ENCODE data around the gene CROCC.
A peak's percentile ranks its signal among the peaks of the same experiment; 100 is the strongest.

The CROCC gene

DNA sequence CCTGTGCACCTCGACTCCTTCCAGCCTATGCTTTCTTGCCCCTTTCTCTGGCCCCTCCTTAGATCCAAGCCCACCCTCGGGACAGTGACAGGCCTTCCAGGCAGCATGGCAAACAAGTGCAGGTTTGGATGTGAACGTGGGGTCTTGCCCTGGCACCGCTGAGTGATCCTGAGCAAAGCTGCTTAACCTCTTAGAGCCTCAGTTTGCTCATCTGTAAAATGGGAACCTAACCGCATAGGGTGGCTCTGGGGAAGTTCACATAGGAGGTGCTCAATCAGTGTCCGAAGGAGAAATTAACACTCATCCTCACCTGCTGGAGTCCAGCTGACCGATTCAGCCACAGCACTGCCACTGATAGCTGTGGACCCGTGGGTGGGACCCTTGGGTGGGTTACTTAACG is 51.5 kb downstream of the CROCC start:
- Mint-ChIP-seq H3K4me1 (ENCODE audit: low read depth) (no peaks in the 10 kb centered on the region), H3K27ac (no peak overlapping the region), H3K27me3 (no peaks in the 10 kb centered on the region), H3K4me3 (no peak overlapping the region), H3K36me3 (ENCODE audit: low read depth) (peaks cover 10% of the 10 kb centered on the region), H3K9me3 (no peaks in the 10 kb centered on the region)
- no peak for DNase-seq

DNA sequence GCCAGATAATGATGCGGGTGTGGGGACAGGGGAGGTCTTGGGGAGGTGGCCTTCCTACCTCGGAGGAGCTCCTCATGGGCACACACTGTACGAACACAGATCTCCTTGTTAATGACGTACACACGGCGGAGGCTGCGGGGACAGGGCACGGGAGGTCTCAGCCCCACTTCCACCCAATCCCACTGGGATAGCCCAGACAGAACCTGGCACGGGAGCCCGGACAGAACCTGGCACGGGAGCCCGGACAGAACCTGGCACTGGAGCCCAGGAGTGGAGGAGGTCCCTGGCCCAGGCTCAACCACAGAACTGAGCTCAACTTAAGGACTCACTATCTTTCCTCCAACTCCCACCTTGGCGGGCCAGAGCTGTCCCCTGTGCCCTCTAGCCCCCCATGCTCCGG is 53.5 kb downstream of the CROCC start:
- H3K4me1 Mint-ChIP-seq (ENCODE audit: low read depth): no peaks in the 10 kb centered on the region
- H3K27me3 Mint-ChIP-seq: peaks cover 6% of the 10 kb centered on the region
- no peak overlapping the region for H3K4me3 Mint-ChIP-seq
- H3K27ac Mint-ChIP-seq: no peak overlapping the region
- no peaks in the 10 kb centered on the region for H3K9me3 Mint-ChIP-seq
- no peak for DNase-seq
- no peaks in the 10 kb centered on the region for H3K36me3 Mint-ChIP-seq (ENCODE audit: low read depth)

DNA sequence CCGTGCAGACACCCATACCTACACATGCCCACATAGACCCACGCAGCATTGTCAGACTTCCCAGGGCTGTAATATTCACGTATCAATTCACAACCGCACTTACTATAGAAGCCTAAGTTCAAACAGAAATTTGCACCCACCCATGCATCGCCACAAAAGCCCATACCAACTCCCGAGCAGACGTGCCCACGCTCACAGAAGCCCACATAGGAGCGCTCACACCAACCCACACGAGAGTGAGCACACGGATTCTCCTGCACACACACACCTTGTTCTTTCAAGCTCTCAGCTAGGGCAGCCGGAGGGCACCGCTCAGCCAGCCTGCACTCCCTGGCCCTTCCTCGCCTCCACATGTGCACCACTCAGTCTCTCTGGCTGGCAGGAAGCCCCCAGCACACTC is 54.1 kb downstream of the CROCC start:
- Mint-ChIP-seq H3K9me3 (no peaks in the 10 kb centered on the region), H3K4me3 (no peak overlapping the region), H3K27ac (no peak overlapping the region), H3K36me3 (ENCODE audit: low read depth) (no peaks in the 10 kb centered on the region), H3K4me1 (ENCODE audit: low read depth) (peaks cover 2% of the 10 kb centered on the region), H3K27me3 (peaks cover 9% of the 10 kb centered on the region)
- no peak for DNase-seq

DNA sequence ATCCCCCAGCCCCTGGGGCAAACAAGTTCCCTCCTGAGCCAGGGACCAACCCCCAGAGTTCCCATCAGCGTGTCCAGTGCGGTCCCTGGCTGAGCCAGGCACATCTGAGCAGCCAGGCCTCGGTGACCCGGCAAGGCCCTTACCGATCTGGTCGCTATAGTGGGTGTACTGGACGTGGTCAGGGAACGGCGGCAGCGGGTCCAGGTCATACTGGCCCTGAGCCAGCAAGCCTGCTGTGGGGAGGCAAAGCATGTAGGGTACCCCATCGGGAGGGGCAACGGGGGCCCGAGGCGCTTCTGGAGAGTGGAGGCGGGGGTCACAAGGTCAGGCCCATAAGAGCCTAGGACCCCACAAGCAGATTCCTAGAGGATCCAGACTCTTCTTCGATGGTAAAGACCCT is 55.2 kb downstream of the CROCC start:
- H3K27me3 Mint-ChIP-seq: peaks cover 18% of the 10 kb centered on the region
- peaks cover 7% of the 10 kb centered on the region for H3K4me1 Mint-ChIP-seq (ENCODE audit: low read depth)
- H3K36me3 Mint-ChIP-seq (ENCODE audit: low read depth): no peaks in the 10 kb centered on the region
- no peaks in the 10 kb centered on the region for H3K9me3 Mint-ChIP-seq
- H3K27ac Mint-ChIP-seq: no peak overlapping the region
- H3K4me3 Mint-ChIP-seq: no peak overlapping the region
- no peak for DNase-seq

DNA sequence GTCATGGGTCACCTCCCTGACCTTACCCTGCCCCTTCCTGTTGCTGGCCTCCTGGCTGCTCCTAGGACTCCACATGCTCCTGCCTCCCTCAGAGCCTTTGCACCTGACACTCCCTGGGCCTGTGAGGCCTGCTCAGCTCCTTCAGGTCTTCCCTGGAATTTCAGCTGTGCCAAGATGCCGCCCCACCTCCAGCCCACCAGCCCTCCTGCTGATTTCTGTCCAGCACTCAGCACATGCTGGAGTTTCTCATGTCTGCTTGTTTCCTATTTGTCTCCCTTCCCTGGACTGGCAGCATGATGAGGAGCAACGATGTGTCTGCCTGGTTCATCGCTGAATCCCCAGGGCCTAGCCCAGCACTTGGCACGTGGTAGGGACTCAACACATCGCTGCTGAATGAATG is 55.6 kb downstream of the CROCC start:
- H3K27me3 Mint-ChIP-seq: peaks cover 22% of the 10 kb centered on the region
- peaks cover 7% of the 10 kb centered on the region for H3K4me1 Mint-ChIP-seq (ENCODE audit: low read depth)
- peak overlapping the region; percentile 14 for H3K27ac Mint-ChIP-seq
- H3K36me3 Mint-ChIP-seq (ENCODE audit: low read depth): no peaks in the 10 kb centered on the region
- no peaks in the 10 kb centered on the region for H3K9me3 Mint-ChIP-seq
- H3K4me3 Mint-ChIP-seq: no peak overlapping the region
- no peak for DNase-seq

DNA sequence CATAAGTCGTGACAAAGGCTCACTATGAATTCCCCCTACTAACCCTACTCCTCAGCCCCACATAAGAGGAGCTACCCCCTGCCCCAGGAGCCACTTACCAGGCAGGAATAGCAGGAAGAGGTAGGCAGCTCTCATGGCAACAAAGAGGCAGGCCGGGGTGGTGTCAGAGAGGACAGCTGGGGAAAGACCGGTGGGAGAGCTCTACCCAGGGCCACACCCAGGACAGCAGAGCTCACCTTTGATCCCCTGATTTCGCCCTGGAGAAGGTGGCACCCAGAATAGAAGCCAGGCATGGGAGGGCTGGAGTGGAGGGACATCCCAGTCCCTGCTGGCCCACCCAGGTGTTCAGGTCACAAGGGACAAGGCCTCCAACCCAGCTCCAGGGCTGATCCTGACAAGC is 56.4 kb downstream of the CROCC start:
- Mint-ChIP-seq H3K9me3 (no peaks in the 10 kb centered on the region), H3K27ac (no peak overlapping the region), H3K4me1 (ENCODE audit: low read depth) (peaks cover 7% of the 10 kb centered on the region), H3K4me3 (no peak overlapping the region), H3K36me3 (ENCODE audit: low read depth) (no peaks in the 10 kb centered on the region), H3K27me3 (peaks cover 26% of the 10 kb centered on the region)
- DNase-seq: no peak

DNA sequence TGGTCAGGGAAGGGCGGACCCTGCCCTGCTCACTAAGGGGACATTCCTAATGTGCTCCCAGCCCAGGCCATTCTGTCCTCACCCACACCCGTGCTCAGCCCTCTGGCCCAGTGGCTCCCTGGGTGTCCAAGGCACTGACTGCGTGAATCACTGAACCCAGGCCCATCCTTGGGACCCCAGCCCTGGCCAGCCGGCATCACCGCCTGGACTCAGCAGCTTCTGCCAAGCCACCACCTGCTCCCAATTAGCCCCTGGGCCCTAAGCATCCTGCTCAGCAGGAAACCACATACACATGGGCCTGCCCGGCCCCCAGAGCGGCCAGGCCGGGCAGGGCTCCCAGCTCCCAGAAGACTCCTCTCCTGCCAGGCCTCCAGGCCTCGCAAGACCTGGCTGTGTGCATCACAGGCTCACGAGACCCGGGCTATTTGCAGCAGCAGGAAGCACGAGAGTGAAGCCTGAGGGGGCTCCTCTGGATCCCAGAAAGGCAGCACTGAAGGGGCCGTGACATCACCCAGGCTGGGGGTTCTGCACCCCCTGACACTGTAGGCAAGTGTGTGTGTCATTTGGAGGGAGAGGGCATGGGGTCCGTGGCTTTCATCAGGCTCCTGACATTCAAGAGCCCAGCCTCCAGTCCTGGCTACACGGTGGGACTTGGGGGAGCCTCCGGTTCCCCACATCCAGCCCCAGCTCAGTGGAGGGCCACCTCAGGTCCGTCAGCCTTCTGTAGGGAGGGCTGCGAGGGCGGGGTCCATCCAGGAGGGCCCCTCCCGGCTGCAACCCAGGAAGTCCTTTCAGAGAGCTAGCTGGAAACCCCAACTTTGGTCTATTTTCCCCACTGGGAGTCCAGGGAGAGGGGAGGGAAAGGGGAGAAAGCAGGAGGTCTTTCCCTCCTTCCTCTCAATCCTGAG is 57.1 kb downstream of the CROCC start:
- Mint-ChIP-seq H3K27me3 (peaks cover 29% of the 10 kb centered on the region), H3K36me3 (ENCODE audit: low read depth) (no peaks in the 10 kb centered on the region), H3K9me3 (no peaks in the 10 kb centered on the region), H3K4me1 (ENCODE audit: low read depth) (peaks cover 7% of the 10 kb centered on the region), H3K27ac (no peak overlapping the region), H3K4me3 (no peak overlapping the region)
- no peak for DNase-seq

DNA sequence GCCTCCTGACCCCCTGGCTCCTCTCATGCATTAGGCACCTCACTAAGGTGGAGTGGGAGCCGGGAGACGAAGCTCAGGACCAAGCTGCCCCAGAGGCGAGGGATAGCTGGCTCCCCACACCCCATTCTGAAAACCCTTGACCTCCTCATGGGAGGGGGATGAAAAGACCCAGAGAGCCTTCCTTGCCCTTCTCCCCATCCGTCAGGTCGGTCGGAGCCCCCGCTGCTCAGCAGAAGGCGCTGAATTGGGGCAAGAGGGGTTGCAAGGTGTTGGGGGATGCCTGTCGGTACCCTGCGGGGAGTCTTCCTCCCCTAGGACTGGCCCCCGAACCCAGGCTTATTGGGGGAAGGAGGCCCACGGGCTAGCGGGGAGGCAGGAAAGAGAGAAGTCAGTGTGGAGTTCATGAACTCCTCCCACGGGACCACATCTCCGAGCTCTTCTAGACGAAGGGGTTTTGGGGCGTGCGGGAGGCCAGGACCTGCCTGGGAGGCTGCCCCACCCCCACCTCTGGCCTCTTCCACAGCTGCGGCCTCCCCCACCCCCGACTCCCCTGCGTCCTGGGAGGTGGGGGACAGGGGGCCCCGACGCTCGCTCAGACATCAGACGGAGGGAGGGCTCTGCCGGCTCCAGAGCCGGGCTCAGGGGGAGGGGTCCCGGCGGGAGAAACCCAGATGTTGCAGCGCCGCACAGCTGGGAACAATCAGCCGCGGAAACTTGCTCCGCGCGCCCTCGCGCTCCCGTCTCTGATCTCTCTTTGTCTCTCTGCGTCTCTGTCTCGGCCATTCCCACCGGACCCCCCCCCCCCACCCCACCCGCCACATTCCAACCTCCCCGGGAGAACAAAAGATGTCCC is 58.0 kb downstream of the CROCC start:
- Mint-ChIP-seq H3K27ac (no peak overlapping the region), H3K27me3 (peaks cover 29% of the 10 kb centered on the region), H3K9me3 (no peaks in the 10 kb centered on the region), H3K4me3 (peak overlapping the region; percentile 6), H3K36me3 (ENCODE audit: low read depth) (no peaks in the 10 kb centered on the region), H3K4me1 (ENCODE audit: low read depth) (peaks cover 7% of the 10 kb centered on the region)
- no peak for DNase-seq

DNA sequence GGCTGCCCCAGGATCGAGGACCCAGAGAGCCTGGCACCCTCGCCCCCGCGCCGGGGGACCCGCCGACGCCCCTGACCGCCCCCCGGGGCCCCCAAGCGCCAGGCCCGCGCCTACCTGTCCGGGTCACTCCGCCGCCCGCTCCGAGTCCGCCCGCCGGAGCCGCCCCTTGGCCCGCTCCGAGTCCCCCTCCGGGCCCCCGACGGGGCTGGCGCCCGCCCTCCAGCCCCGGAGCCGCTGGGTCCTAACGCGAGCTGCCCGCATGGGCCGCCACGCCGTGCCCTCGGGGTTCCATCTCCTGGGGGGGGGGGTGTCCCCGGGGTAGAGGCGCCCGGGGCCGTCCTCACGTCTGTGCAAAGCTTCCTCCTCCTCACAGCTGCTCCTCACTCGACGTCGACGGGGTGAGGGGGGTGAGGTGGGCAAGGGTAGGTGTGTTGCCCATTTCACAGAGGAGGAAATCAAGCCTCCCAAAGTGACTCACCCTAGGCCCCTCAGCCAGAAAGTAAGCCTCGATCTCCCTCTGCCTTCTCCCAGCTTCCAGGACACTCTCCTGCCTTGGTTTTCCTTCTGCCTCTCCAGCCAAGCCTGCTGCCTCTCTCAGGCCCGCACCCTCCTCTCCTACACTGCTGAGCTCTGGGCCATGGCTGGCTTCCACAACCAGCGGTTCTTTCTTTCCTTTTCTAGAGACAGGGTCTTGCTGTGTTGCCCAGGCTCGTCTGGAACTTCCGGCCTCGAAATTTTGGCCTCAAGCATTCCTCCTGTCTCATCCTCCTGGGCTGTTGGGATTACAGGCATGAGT is 58.9 kb downstream of the CROCC start, which contains the start of gene MFAP2:
MFAP2 (minus strand) TSS at position 148 of the 796 bp plus-strand sequence. CDS start 2,347 bp downstream, outside the sequence.
- peaks cover 3% of the 10 kb centered on the region for H3K36me3 Mint-ChIP-seq (ENCODE audit: low read depth)
- H3K9me3 Mint-ChIP-seq: no peaks in the 10 kb centered on the region
- H3K27ac Mint-ChIP-seq: peak within 1 kb of the TSS; percentile 20
- DNase-seq: peak; percentile 40
- peaks cover 7% of the 10 kb centered on the region for H3K4me1 Mint-ChIP-seq (ENCODE audit: low read depth)
- peak within 1 kb of the TSS; percentile 23 for H3K4me3 Mint-ChIP-seq
- H3K27me3 Mint-ChIP-seq: peaks cover 29% of the 10 kb centered on the region

DNA sequence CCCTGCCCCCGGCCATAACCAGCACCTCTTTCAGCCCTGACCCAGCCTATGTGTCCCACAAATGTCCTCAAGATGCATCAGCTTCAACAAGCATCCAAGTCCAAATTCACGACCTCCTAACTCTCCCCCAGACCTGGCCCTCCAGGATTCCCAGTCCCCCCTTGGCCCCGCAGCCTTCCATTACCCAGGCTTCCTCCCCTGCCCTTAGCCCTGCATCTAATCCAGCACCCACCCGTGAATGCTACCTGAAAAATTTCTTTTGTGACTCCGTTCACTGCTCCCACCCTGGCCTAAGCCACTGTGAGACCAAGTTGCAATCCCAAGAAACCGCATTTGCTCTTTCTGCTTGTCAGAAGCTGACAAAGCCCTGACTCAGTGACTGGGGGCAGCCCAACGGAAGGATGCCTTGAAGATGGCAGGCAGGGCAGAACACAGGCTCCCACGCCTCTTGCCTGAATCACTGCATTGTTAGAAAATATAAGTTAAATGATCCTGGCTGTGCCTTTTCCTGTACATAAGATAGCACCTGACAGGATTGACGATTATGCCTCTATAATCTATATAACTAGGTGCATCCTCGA is 59.6 kb downstream of the CROCC start:
- H3K27ac Mint-ChIP-seq: peak overlapping the region; percentile 20
- no peaks in the 10 kb centered on the region for H3K9me3 Mint-ChIP-seq
- no peak for DNase-seq
- H3K36me3 Mint-ChIP-seq (ENCODE audit: low read depth): peaks cover 6% of the 10 kb centered on the region
- peak overlapping the region; percentile 23 for H3K4me3 Mint-ChIP-seq
- H3K4me1 Mint-ChIP-seq (ENCODE audit: low read depth): peaks cover 7% of the 10 kb centered on the region
- H3K27me3 Mint-ChIP-seq: peaks cover 29% of the 10 kb centered on the region

DNA sequence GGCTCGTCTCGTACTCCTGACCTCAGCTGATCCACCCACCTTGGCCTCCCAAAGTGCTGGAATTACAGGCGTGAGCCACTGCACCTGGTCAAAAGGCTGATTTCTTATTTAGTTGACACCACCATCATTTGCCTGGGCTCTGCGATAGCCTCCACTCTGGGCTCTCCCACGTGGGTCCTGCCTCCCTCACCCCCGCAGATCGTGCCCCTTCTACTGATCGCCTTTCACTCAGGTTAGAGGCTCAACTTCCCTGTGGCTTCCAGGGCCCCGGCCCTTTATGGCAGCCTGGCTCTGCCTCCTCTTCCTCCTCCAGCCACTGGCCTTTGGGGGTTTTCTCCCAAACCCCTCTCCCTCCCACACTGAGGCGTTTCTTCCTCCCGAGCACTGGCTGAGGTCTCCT is 61.2 kb downstream of the CROCC start:
- Mint-ChIP-seq H3K36me3 (ENCODE audit: low read depth) (peaks cover 16% of the 10 kb centered on the region), H3K27ac (no peak overlapping the region), H3K4me1 (ENCODE audit: low read depth) (peaks cover 7% of the 10 kb centered on the region), H3K27me3 (peaks cover 29% of the 10 kb centered on the region), H3K4me3 (no peak overlapping the region), H3K9me3 (no peaks in the 10 kb centered on the region)
- no peak for DNase-seq

DNA sequence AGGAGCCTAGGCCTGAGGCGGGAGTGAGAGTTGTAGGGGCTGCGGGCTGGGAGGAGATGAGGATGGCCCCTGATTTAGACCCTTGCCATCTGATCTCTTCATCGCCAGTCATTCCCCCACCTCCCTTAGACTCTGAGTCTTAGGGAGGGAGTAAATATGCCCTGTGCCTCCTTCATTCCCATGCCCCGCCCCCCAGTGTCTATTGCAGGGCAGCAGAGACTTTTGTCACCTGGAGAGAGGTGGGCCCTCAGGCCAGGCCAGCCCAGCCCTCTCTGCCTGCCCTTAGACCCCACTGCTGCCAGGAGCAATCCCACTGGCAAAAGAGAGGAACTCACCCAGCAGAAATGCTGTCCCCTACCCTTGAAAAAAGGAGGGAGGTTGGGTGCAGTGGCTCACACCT is 61.9 kb downstream of the CROCC start:
- Mint-ChIP-seq H3K36me3 (ENCODE audit: low read depth) (peaks cover 21% of the 10 kb centered on the region), H3K27ac (no peak overlapping the region), H3K4me3 (no peak overlapping the region), H3K9me3 (no peaks in the 10 kb centered on the region), H3K27me3 (peaks cover 29% of the 10 kb centered on the region), H3K4me1 (ENCODE audit: low read depth) (peaks cover 7% of the 10 kb centered on the region)
- DNase-seq: no peak

DNA sequence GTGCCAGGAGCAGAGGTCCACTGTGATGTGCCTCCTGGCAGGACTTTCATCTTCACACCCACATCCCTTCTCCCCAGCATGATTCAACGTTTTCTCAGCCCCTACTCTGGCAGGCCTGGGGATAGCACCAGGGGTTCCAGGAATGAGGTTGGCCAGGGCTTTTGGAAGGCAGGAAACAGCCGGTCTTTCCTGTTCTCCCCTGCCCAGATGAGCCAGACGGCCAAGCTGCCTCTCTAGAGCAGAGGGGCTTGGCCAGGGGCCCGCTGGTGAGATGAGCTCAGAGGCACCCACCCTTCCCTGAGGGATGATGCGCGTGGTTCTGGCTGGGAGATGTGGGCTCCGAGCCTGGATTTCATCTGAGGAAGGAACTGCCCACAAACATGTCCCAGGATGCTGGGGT is 63.0 kb downstream of the CROCC start:
- no peak overlapping the region for H3K4me3 Mint-ChIP-seq
- DNase-seq: no peak
- no peaks in the 10 kb centered on the region for H3K9me3 Mint-ChIP-seq
- peaks cover 24% of the 10 kb centered on the region for H3K27me3 Mint-ChIP-seq
- H3K36me3 Mint-ChIP-seq (ENCODE audit: low read depth): peaks cover 26% of the 10 kb centered on the region
- H3K27ac Mint-ChIP-seq: no peak overlapping the region
- H3K4me1 Mint-ChIP-seq (ENCODE audit: low read depth): peaks cover 7% of the 10 kb centered on the region

DNA sequence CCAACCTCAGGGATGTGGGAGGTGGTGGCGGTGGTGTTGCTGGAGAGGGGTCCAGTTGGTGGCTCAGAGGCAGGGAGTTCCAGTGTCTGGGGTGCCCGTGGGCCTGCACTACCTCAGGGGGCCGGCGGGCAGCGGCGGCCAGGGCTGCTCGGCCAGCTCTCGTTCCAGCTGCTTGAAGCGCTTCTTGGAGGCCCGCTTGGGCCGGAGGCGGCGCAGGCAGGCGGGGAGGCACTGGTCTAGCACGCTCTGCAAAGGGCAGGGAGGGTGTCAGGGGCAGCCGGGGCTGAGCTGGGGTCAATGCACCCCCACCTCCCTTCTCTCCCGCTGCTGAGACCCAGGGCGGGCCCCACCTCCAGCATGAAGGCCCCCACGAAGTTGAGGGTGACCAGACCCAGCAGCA is 64.4 kb downstream of the CROCC start:
- Mint-ChIP-seq H3K4me3 (no peak overlapping the region), H3K36me3 (ENCODE audit: low read depth) (peaks cover 34% of the 10 kb centered on the region), H3K27ac (no peak overlapping the region)

More for the DNA sequence above, 64.4 kb downstream of the CROCC start:
- Mint-ChIP-seq H3K9me3 (no peaks in the 10 kb centered on the region), H3K27me3 (peaks cover 18% of the 10 kb centered on the region), H3K4me1 (ENCODE audit: low read depth) (peaks cover 2% of the 10 kb centered on the region)
- DNase-seq: no peak
